ENCODE data around the gene ZNF175. TPM values are rescaled to one million over a fixed set of nuclear protein-coding genes. Genes with fewer than 3 reads are reported as not detected.

Gene ZNF175
- total RNA-seq, 2 donors from 2014 or later: 4.5 to 5.1 TPM

DNA sequence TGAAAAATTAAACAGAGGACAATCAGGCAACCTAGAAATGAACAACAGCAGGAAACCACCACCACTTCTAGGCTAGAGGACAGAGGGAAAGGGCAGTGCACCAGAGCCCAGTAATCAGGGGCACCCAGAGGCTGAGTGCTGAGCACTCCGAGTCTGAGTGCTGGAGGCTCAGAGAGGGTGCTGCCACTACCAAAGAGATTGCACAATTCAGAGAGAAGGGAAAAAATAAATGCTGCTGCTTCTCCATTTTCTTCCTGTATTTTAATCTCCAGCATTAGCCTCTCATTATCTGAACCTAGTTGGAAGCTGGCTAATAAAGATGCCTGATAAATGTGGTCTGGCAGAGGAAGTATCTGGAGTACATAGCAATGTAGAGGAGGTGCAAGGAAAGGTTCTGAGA is 11.8 kb upstream of the ZNF175 start:
- no peak overlapping the region for H3K27ac Mint-ChIP-seq
- peaks cover 60% of the 10 kb centered on the region for H3K27me3 Mint-ChIP-seq
- H3K4me1 Mint-ChIP-seq: no peaks in the 10 kb centered on the region
- no peak for ATAC-seq
- no peak overlapping the region for H3K4me3 Mint-ChIP-seq
- H3K36me3 Mint-ChIP-seq (ENCODE audit: low read depth): peaks cover 4% of the 10 kb centered on the region
- DNase-seq: no peak
- H3K9me3 ChIP-seq (ENCODE audit: control insufficient read depth, low read length, poor library complexity, severe bottlenecking): peaks cover 4% of the 10 kb centered on the region

DNA sequence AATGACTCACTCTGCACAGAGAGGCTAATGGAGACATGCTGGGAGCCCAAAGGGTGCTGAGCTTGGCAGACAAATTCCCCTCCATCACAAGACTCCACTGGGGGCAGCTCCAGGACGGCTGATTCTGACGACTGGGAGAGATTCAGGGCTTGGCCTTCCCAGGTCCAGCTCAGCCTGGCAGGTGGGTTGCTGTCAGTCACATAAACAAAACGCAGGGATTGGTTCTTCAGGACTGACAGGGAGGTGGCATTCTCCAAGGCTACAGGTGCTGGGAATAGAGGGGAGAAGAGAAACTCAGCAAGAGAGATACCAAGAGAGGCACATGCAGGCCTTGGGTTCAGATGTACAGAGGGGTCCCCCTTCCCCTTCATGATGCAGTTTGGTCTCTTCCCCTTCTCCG is 10.7 kb upstream of the ZNF175 start:
- Mint-ChIP-seq H3K27me3 (peaks cover 65% of the 10 kb centered on the region), H3K36me3 (ENCODE audit: low read depth) (peaks cover 4% of the 10 kb centered on the region), H3K4me1 (no peaks in the 10 kb centered on the region), H3K4me3 (no peak overlapping the region), H3K27ac (no peak overlapping the region)
- peaks cover 4% of the 10 kb centered on the region for H3K9me3 ChIP-seq (ENCODE audit: control insufficient read depth, low read length, poor library complexity, severe bottlenecking)
- ATAC-seq (no peak), DNase-seq (no peak)

DNA sequence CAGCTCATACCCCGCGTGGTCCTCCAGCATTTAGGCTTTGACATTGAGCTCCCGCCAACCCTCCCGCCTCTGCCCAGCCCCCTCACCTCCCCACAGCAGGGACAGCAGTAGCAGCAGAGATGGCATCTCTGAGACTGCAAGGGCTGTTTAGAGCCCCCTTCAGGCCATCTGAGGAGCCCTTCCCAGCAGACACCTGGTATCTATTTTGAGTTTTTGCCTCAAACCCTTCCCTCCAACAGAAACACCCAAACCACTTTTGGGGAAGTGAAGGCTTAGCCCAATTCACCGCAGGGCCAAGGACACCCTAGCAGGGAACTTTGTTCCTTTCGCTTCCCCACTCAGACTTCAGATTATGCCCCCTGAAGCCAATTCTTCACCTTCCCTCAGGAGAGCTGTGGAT is 6.3 kb upstream of the ZNF175 start:
- Mint-ChIP-seq H3K4me3 (no peak overlapping the region), H3K4me1 (no peaks in the 10 kb centered on the region), H3K27ac (no peak overlapping the region), H3K36me3 (ENCODE audit: low read depth) (peaks cover 4% of the 10 kb centered on the region), H3K27me3 (peaks cover 54% of the 10 kb centered on the region)
- no peak for DNase-seq
- no peaks in the 10 kb centered on the region for H3K9me3 ChIP-seq (ENCODE audit: control insufficient read depth, low read length, poor library complexity, severe bottlenecking)
- ATAC-seq: no peak

DNA sequence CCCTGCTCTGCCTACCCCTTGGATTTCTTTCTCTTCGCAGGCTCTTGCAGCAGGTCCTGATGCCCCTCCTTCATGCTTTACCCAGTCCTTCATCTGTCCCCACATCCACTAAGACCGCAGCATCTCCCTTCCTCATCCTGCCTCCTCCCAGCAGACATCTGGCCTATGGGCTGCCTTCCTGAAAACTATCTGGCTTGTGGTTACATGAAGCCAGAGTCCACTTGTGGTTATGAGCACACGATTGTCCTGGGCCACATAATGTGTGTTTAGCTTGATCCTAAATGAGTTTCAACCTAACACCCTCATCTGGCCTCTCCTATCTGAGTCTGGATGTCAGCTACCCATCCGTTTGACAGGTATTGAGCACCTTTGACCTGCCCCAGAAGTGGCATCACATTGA is 5.5 kb upstream of the ZNF175 start:
- no peak for ATAC-seq
- Mint-ChIP-seq H3K27me3 (peaks cover 46% of the 10 kb centered on the region), H3K27ac (no peak overlapping the region), H3K36me3 (ENCODE audit: low read depth) (peaks cover 4% of the 10 kb centered on the region), H3K4me3 (no peak overlapping the region), H3K4me1 (peaks cover 2% of the 10 kb centered on the region)
- no peak for DNase-seq
- H3K9me3 ChIP-seq (ENCODE audit: control insufficient read depth, low read length, poor library complexity, severe bottlenecking): no peaks in the 10 kb centered on the region

DNA sequence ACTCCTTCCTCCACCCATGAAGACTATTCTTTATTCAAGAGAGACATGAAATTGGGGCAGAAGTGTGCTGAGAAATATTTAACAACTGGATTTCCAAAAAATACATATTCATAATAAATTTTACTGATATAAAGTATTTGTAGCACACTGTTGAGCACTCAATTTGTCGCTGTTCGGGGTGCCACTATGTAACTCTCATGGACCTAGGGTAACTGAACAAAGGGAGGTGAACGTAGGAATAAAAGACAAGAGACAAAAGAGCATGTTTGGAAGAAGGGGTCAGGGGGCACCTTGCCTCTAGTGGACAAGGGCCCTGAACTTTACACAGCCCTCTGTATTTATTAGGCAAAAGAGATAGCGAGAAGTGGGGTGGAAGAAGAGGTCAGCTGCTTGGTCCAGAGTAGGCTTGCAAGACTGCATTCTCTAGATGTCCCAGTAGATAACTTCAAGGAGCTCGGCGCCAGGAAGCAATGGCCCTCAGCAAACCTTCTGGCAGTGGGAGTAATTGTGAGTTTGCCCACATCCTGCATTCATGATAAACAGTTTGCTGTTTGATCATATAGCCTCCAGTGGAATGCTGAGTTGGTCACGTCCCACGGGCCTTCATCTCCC is 4.5 kb upstream of the ZNF175 start:
- ATAC-seq (no peak), DNase-seq (no peak)
- H3K4me1 Mint-ChIP-seq: peaks cover 7% of the 10 kb centered on the region
- H3K27ac Mint-ChIP-seq: no peak overlapping the region
- H3K36me3 Mint-ChIP-seq (ENCODE audit: low read depth): no peaks in the 10 kb centered on the region
- no peaks in the 10 kb centered on the region for H3K9me3 ChIP-seq (ENCODE audit: control insufficient read depth, low read length, poor library complexity, severe bottlenecking)
- H3K4me3 Mint-ChIP-seq: no peak overlapping the region
- peaks cover 42% of the 10 kb centered on the region for H3K27me3 Mint-ChIP-seq

DNA sequence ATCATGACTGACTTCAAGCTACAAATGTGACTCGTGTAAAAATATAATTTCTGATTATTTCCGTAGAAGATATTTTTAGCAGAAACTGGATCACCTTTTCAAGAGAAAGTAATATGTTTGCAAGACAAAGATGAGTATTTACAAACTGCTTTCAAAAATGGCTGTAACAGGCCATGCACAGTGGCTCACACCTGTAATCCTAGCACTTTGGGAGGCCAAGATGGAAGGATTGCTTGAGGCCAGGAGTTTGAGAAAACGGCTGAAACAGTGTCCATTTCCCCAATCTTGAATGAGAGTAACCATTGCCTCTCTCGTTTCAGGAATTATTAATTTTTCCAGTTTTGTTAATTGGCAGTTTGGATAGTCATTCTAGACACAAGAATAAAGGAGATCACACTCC is 3.5 kb upstream of the ZNF175 start:
- Mint-ChIP-seq H3K27me3 (peaks cover 38% of the 10 kb centered on the region), H3K4me3 (no peak overlapping the region), H3K27ac (no peak overlapping the region), H3K4me1 (peaks cover 16% of the 10 kb centered on the region), H3K36me3 (ENCODE audit: low read depth) (no peaks in the 10 kb centered on the region)
- no peaks in the 10 kb centered on the region for H3K9me3 ChIP-seq (ENCODE audit: control insufficient read depth, low read length, poor library complexity, severe bottlenecking)
- no peak for ATAC-seq
- no peak for DNase-seq

DNA sequence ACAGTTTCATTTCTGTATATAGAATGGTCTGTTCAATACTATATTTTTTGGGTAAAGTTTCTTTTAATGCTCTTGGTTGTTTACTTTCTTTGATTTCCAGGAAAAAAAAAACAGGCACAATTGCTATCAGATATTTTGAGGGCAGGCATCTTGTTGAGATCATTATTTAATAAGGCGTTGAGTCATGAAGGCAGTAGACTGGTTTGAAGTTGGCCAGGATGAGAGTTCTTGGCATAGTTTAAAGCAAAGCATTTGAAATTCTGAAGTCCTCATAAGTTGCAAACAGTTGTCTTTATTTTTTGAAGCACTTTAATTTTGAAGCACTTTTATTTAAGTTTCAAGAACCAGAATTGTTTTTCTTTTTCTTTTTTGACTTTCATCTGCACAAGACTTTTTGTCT is 2.6 kb upstream of the ZNF175 start:
- Mint-ChIP-seq H3K4me1 (peaks cover 18% of the 10 kb centered on the region), H3K27me3 (peaks cover 32% of the 10 kb centered on the region), H3K36me3 (ENCODE audit: low read depth) (no peaks in the 10 kb centered on the region), H3K27ac (no peak overlapping the region), H3K4me3 (no peak overlapping the region)
- ATAC-seq (no peak), DNase-seq (no peak)
- H3K9me3 ChIP-seq (ENCODE audit: control insufficient read depth, low read length, poor library complexity, severe bottlenecking): no peaks in the 10 kb centered on the region

DNA sequence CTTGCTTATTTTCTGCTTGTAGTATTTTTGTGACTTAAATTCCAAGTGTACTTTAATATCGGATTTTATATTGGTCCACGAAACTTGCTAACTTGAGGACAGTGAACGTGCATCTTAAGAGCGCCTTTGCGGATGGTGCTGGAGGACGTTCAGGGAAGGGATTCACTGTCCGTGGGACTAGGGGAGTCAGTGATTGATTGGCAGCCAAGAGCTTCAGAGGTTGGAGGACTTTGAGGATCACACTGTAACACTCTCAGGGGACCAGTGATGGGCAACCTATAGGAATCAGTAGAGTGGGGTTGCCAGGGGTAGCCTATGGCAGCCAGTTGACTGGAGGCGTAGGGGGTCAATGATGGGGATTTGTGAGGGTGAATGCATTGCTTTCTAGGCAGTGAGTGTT is 516 bp downstream of the ZNF175 start:
- Mint-ChIP-seq H3K27ac (peak overlapping the region; percentile 27), H3K4me3 (peak overlapping the region; percentile 95), H3K4me1 (peaks cover 20% of the 10 kb centered on the region), H3K36me3 (ENCODE audit: low read depth) (no peaks in the 10 kb centered on the region), H3K27me3 (peaks cover 6% of the 10 kb centered on the region)
- ATAC-seq (no peak), DNase-seq (no peak)
- H3K9me3 ChIP-seq (ENCODE audit: control insufficient read depth, low read length, poor library complexity, severe bottlenecking): no peaks in the 10 kb centered on the region

DNA sequence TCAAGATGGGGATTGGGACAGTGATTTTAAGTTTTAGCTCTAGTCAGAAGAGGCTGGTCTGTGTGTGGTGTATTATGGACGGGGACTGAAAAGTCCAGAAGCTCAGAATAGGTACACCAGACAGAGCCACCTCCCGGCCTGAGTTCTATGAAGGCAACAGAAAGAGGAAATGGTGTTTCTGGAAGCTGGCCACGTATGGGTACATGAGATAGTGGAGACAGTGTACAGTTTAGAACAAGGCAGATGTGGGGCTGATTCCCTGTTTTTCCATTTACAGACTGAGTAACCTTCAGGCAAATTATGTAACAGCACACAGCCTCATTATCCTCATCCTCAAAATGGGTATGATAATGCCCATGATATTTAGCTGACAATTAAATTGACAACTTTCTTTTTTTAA is 1.3 kb downstream of the ZNF175 start:
- H3K36me3 Mint-ChIP-seq (ENCODE audit: low read depth): no peaks in the 10 kb centered on the region
- no peak overlapping the region for H3K27ac Mint-ChIP-seq
- H3K27me3 Mint-ChIP-seq: peaks cover 6% of the 10 kb centered on the region
- DNase-seq (no peak), ATAC-seq (no peak)
- no peaks in the 10 kb centered on the region for H3K9me3 ChIP-seq (ENCODE audit: control insufficient read depth, low read length, poor library complexity, severe bottlenecking)
- H3K4me1 Mint-ChIP-seq: peaks cover 20% of the 10 kb centered on the region
- H3K4me3 Mint-ChIP-seq: peak overlapping the region; percentile 95

DNA sequence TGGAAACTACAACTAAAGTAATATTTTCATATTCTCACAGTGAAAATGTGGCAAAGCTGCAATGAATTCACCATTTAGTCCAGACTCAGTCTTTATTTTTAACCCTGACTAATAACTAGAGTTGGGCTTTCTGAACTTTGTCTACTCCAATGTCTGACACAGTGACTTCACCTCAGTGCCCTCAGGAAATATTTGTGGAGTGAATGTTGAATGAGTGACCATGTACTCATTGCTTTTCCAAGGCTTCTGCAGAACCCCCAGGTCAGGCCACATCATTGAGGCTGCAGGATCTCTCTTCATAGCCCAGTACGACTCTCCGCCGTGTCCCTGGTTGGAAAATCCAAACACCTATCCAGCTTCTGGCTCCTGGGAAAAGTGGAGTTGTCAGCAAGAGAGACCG is 1.8 kb downstream of the ZNF175 start:
- Mint-ChIP-seq H3K36me3 (ENCODE audit: low read depth) (no peaks in the 10 kb centered on the region), H3K27me3 (peaks cover 5% of the 10 kb centered on the region), H3K4me3 (no peak overlapping the region), H3K4me1 (peaks cover 20% of the 10 kb centered on the region), H3K27ac (no peak overlapping the region)
- no peak for DNase-seq
- no peaks in the 10 kb centered on the region for H3K9me3 ChIP-seq (ENCODE audit: control insufficient read depth, low read length, poor library complexity, severe bottlenecking)
- no peak for ATAC-seq

DNA sequence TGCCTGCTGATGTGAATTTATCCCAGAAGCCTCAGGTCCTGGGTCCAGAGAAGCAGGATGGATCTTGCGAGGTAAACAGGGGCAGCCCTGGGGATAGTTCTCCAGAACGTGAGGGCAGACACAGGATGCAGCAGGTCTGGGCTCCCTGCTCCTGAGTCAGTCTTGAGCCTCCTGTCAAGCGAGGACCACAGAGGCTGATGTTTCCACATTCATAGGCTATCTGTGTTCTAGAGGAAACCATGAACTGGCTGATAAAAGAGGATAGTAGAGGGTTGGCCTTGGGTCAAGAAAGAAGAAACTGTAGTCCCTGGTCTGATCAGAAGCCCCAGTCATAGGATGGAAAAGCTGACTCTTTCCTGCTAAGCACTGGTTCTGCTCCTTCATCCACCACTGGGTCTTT is 2.2 kb downstream of the ZNF175 start:
- no peak overlapping the region for H3K27ac Mint-ChIP-seq
- no peak overlapping the region for H3K4me3 Mint-ChIP-seq
- peaks cover 20% of the 10 kb centered on the region for H3K4me1 Mint-ChIP-seq
- peaks cover 1% of the 10 kb centered on the region for H3K27me3 Mint-ChIP-seq
- DNase-seq (no peak), ATAC-seq (no peak)
- H3K9me3 ChIP-seq (ENCODE audit: control insufficient read depth, low read length, poor library complexity, severe bottlenecking): no peaks in the 10 kb centered on the region
- H3K36me3 Mint-ChIP-seq (ENCODE audit: low read depth): no peaks in the 10 kb centered on the region

DNA sequence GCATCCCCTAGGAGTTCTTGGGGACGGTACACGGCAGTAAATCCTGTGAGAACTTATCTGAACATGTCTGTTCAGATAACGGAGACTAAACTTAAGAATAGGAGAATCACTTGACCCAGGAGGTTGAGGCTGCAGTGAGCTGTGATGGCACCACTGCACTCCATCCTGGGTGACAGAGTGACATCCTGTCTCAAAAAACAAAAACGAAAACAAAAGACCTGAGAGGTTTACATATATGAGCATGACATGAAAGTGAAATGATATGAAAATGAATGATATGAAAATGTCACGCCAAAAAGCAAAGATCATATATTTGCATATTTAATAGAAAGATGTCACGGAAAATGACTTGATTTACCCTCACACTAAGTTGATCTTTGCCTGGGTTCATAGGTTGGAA is 5.8 kb downstream of the ZNF175 start:
- no peaks in the 10 kb centered on the region for H3K9me3 ChIP-seq (ENCODE audit: control insufficient read depth, low read length, poor library complexity, severe bottlenecking)
- H3K36me3 Mint-ChIP-seq (ENCODE audit: low read depth): peaks cover 3% of the 10 kb centered on the region
- ATAC-seq (no peak), DNase-seq (no peak)
- H3K27me3 Mint-ChIP-seq: no peaks in the 10 kb centered on the region
- H3K27ac Mint-ChIP-seq: no peak overlapping the region
- no peak overlapping the region for H3K4me3 Mint-ChIP-seq
- H3K4me1 Mint-ChIP-seq: peaks cover 10% of the 10 kb centered on the region

DNA sequence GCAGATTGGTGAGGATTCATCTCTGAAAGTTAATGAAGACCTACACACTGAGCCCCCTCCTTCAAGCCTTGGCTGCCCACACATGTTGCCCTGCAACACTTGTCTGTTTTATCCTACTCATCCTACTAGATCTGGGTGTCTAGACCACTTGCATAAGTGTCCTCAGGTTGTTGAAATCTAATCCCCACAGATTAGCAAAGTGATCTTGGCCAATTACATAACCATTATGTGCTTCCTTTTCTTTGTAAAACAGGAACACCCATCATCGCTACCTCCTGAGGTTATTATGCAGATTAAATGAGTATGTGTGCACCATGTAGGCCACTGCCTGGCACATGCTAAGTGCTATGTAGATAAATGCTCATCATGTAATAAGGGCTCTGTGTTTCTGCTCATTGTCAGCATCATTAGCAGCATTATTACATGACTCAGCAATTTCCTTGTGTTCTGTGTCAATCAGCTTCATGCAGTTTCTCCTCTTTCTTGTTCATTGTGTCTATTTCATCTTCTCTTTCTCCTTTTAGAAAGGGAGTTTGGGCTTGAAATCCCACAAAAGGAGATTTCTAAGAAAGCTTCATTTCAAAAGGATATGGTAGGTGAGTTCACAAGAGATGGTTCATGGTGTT is 15.1 kb downstream of the ZNF175 start:
- DNase-seq (no peak), ATAC-seq (no peak)
- H3K4me1 Mint-ChIP-seq: no peaks in the 10 kb centered on the region
- no peak overlapping the region for H3K27ac Mint-ChIP-seq
- H3K27me3 Mint-ChIP-seq: no peaks in the 10 kb centered on the region
- peaks cover 9% of the 10 kb centered on the region for H3K36me3 Mint-ChIP-seq (ENCODE audit: low read depth)
- peaks cover 17% of the 10 kb centered on the region for H3K9me3 ChIP-seq (ENCODE audit: control insufficient read depth, low read length, poor library complexity, severe bottlenecking)
- no peak overlapping the region for H3K4me3 Mint-ChIP-seq

DNA sequence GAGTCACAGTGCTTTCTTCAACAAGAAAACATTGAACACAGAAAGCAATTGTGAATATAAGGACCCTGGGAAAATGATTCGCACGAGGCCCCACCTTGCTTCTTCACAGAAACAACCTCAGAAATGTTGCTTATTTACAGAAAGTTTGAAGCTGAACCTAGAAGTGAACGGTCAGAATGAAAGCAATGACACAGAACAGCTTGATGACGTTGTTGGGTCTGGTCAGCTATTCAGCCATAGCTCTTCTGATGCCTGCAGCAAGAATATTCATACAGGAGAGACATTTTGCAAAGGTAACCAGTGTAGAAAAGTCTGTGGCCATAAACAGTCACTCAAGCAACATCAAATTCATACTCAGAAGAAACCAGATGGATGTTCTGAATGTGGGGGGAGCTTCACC is 15.7 kb downstream of the ZNF175 start:
- Mint-ChIP-seq H3K4me3 (no peak overlapping the region), H3K4me1 (no peaks in the 10 kb centered on the region), H3K27ac (no peak overlapping the region), H3K36me3 (ENCODE audit: low read depth) (peaks cover 9% of the 10 kb centered on the region), H3K27me3 (no peaks in the 10 kb centered on the region)
- H3K9me3 ChIP-seq (ENCODE audit: control insufficient read depth, low read length, poor library complexity, severe bottlenecking): peaks cover 17% of the 10 kb centered on the region
- DNase-seq (no peak), ATAC-seq (no peak)
